ENCODE measurements around the gene TMEM52. TPM values are rescaled to one million over a fixed set of nuclear protein-coding genes. Genes with fewer than 3 reads are reported as not detected.

Gene TMEM52
- 0.67 to 0.90 TPM (median 0.68 TPM) in 3 replicates for total RNA-seq
- long read RNA-seq, partial matches to known transcripts, result 1 of 2 reads
- long read RNA-seq, other reads (novel, unspliced or antisense), result 0 of 2 reads

DNA sequence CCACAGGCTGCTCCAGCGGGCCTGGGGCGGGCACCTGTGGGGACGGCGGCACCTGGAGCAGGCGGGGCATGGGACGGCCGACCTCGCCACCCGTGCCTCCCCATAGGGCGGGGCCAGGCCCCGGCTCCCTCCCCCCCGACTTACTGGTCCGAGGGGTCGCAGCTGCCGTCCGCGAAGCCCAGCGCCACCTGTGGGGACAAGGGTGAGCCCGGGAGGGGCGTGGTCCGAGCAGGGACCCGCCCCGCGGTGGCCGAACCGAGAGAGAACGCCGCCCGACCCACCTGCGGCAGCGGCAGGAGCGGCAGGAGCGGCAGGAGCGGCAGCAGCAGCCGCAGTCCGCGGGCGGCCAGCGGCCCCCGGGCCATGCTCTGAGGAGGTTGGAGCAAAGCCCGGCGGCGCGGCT is at the start of gene TMEM52:
Gene TMEM52, minus strand, starts transcription at position 379 of the 403 bp plus-strand sequence. Its CDS starts 14 bp downstream, at position 365.
- Mint-ChIP-seq H3K4me1 (ENCODE audit: low read depth) (peaks cover 3% of the 10 kb centered on the region), H3K9me3 (ENCODE audit: low read depth) (no peaks in the 10 kb centered on the region), H3K27me3 (ENCODE audit: low read depth) (no peaks in the 10 kb centered on the region), H3K4me3 (ENCODE audit: unreplicated experiment) (peak within 1 kb of the TSS; percentile 49), H3K36me3 (ENCODE audit: low read depth) (no peaks in the 10 kb centered on the region), H3K27ac (ENCODE audit: unreplicated experiment) (no peak within 1 kb of the TSS)
- TF ChIP-seq, protein P1, sequence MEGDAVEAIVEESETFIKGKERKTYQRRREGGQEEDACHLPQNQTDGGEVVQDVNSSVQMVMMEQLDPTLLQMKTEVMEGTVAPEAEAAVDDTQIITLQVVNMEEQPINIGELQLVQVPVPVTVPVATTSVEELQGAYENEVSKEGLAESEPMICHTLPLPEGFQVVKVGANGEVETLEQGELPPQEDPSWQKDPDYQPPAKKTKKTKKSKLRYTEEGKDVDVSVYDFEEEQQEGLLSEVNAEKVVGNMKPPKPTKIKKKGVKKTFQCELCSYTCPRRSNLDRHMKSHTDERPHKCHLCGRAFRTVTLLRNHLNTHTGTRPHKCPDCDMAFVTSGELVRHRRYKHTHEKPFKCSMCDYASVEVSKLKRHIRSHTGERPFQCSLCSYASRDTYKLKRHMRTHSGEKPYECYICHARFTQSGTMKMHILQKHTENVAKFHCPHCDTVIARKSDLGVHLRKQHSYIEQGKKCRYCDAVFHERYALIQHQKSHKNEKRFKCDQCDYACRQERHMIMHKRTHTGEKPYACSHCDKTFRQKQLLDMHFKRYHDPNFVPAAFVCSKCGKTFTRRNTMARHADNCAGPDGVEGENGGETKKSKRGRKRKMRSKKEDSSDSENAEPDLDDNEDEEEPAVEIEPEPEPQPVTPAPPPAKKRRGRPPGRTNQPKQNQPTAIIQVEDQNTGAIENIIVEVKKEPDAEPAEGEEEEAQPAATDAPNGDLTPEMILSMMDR (IDR thresholded peaks at IDR 0.05), result peak; percentile 11
- DNase-seq (ENCODE audit: low spot score), result peak; percentile 82

GRCh38 chr1:1967879-1968278 is 48.8 kb upstream of the TMEM52 start:
- H3K36me3 Mint-ChIP-seq (ENCODE audit: low read depth), result no peaks in the 10 kb centered on the region
- TF ChIP-seq, protein P1 (IDR thresholded peaks at IDR 0.05), result no peak
- H3K4me1 Mint-ChIP-seq (ENCODE audit: low read depth), result no peaks in the 10 kb centered on the region
- H3K27me3 Mint-ChIP-seq (ENCODE audit: low read depth), result peaks cover 13% of the 10 kb centered on the region
- DNase-seq (ENCODE audit: low spot score), result no peak
- H3K9me3 Mint-ChIP-seq (ENCODE audit: low read depth), result no peaks in the 10 kb centered on the region
- no peak overlapping the region for H3K27ac Mint-ChIP-seq (ENCODE audit: unreplicated experiment)
- no peak overlapping the region for H3K4me3 Mint-ChIP-seq (ENCODE audit: unreplicated experiment)

- no peak overlapping the region for H3K4me3 Mint-ChIP-seq (ENCODE audit: unreplicated experiment)
- H3K36me3 Mint-ChIP-seq (ENCODE audit: low read depth), result no peaks in the 10 kb centered on the region
- peaks cover 2% of the 10 kb centered on the region for H3K9me3 Mint-ChIP-seq (ENCODE audit: low read depth)
- no peaks in the 10 kb centered on the region for H3K4me1 Mint-ChIP-seq (ENCODE audit: low read depth)
- H3K27me3 Mint-ChIP-seq (ENCODE audit: low read depth), result peaks cover 18% of the 10 kb centered on the region
- DNase-seq (ENCODE audit: low spot score), result no peak
- no peak overlapping the region for H3K27ac Mint-ChIP-seq (ENCODE audit: unreplicated experiment)
- TF ChIP-seq, protein P1 (IDR thresholded peaks at IDR 0.05), result no peak
Measured at GRCh38 chr1:1967151-1967550, 48.1 kb upstream of the TMEM52 start.

DNA sequence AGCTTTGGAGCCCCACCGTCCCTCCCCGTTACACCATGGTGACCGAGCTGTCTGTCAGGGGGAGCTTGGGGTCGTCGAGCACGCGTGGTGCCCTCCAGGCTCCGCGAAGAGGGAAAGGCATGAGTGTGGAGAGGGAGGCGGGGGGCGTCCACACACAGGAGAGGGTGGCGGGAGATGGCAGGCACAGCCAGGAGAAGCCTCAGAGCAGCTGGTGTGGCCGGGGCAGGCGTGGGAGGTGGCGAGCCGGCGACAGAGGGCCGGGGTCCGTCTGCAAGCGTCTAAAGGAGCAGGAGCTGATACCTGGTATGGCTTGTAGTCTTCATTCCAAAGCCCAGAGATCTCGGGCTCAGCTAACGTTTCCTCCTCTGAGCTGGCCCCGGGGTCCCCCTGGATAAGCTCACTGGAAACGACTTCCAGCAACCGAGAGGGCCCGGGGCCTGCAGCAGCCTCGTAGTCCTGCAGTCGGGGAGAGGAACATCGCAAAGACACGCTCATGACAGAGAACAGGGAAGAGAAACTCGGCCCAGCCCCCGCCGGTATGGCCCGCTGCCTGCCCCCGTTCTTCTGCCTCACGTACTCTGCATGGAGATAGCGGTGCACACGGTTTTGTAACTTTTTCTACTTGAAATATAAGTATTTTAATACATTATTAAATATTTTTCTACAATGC is 47.1 kb upstream of the TMEM52 start:
- Mint-ChIP-seq H3K9me3 (ENCODE audit: low read depth) (peaks cover 2% of the 10 kb centered on the region), H3K36me3 (ENCODE audit: low read depth) (no peaks in the 10 kb centered on the region), H3K4me1 (ENCODE audit: low read depth) (no peaks in the 10 kb centered on the region), H3K27me3 (ENCODE audit: low read depth) (peaks cover 26% of the 10 kb centered on the region), H3K4me3 (ENCODE audit: unreplicated experiment) (no peak overlapping the region), H3K27ac (ENCODE audit: unreplicated experiment) (no peak overlapping the region)
- TF ChIP-seq, protein P1 (IDR thresholded peaks at IDR 0.05), result no peak
- DNase-seq (ENCODE audit: low spot score), result peak; percentile 82

- TF ChIP-seq, protein P1 (IDR thresholded peaks at IDR 0.05), result no peak
- Mint-ChIP-seq H3K27ac (ENCODE audit: unreplicated experiment) (no peak overlapping the region), H3K9me3 (ENCODE audit: low read depth) (peaks cover 2% of the 10 kb centered on the region), H3K4me1 (ENCODE audit: low read depth) (no peaks in the 10 kb centered on the region), H3K4me3 (ENCODE audit: unreplicated experiment) (no peak overlapping the region), H3K36me3 (ENCODE audit: low read depth) (no peaks in the 10 kb centered on the region), H3K27me3 (ENCODE audit: low read depth) (peaks cover 32% of the 10 kb centered on the region)
- DNase-seq (ENCODE audit: low spot score), result peak; percentile 86
Measured at GRCh38 chr1:1965546-1965945, 46.5 kb upstream of the TMEM52 start.
